HepG2 (cell line): Measurements from ENCODE around the gene COPA. TPM values are rescaled to one million over a fixed set of nuclear protein-coding genes. Genes with fewer than 3 reads are reported as not detected.

Source experiments
- ATAC-seq: fragments of 200-7000 bp; cut with Tn5 transposase; 3 replicates; pipeline ENCODE4 v1.9.1; 2020; ENCODE audit warnings: mild to moderate bottlenecking, moderate library complexity
- BruUV-seq: library from RNA; stranded (reverse); fragments of 400-500 nt; replicated peaks from 2 replicates; lab custom pipeline; 2021; lab: Mats Ljungman, UMichigan
- CTCF ChIA-PET: fragments of 300-600 bp; formaldehyde crosslinking; extraction: SDS; loops from one replicate; lab custom pipeline; 2021; ENCODE audit warnings: low total read pairs, inconsistent platforms, low intra/inter-chr PET ratio; lab: Yijun Ruan, JAX
- POLR2A ChIA-PET: fragments of 350-600 bp; sonication (Branson Sonifier 250); formaldehyde crosslinking; loops from one replicate; lab custom pipeline; 2020; ENCODE audit warnings: antibody characterized with exemption, inconsistent platforms; lab: Yijun Ruan, JAX
- DNase-seq: peaks from one replicate; pipeline ENCODE4 v3.0.0-alpha.2; 2015; ENCODE audit warnings: low spot score
- FAIRE-seq: peaks from 3 replicates; lab custom pipeline; 2011; peaks lifted over from hg19 to GRCh38; lab: Jason Lieb, UNC
- H2AFZ ChIP-seq: one replicate; pipeline ENCODE4 v1.6.1; 2011; ENCODE audit warnings: low read length, inconsistent platforms
- H3K27ac ChIP-seq: fragments of 300-600 bp; 3 replicates; pipeline ENCODE4 v1.8.0; 2011; ENCODE audit warnings: mixed run types, mild to moderate bottlenecking, mixed read lengths, low read length, inconsistent platforms; ENCODE audit not compliant: insufficient read depth; ENCODE audit errors: extremely low read length
- H3K27me3 ChIP-seq, 2 experiments: fragments of 200-600 bp in 1 of 2; 2 replicates in 1 of 2; 3 replicates in 1 of 2; pipeline versions ENCODE4 v1.6.0 to v1.8.0; 2011; ENCODE audit warnings: low read length in 2 of 2, mild to moderate bottlenecking in 2 of 2, moderate library complexity in 2 of 2, inconsistent platforms in 1 of 2; ENCODE audit not compliant: insufficient read depth in 2 of 2, control insufficient read depth in 1 of 2
- H3K36me3 ChIP-seq, 2 experiments: fragments of 200-600 bp in 1 of 2; replicated peaks in 1 of 2; 2 replicates in 1 of 2; 3 replicates in 1 of 2; pipeline versions ENCODE4 v1.5.1 to v1.8.0; 2011; ENCODE audit warnings: low read length in 2 of 2, inconsistent platforms in 1 of 2; ENCODE audit not compliant: insufficient read depth in 2 of 2, control insufficient read depth in 1 of 2
- H3K4me1 ChIP-seq: 2 replicates; pipeline ENCODE4 v1.5.1; 2012; ENCODE audit warnings: low read length, inconsistent platforms; ENCODE audit not compliant: insufficient read depth
- H3K4me2 ChIP-seq: 2 replicates; pipeline ENCODE4 v1.6.0; 2011; ENCODE audit warnings: low read depth, low read length, inconsistent platforms
- H3K4me3 ChIP-seq, 3 experiments: fragments of 200-600 bp in 1 of 3; sonication (generic), shearing (Covaris generic) in 1 of 3; replicated peaks in 1 of 3; 2 replicates each; pipeline ENCODE4 v1.5.1; 2011 to 2016; ENCODE audit warnings: low read length in 3 of 3, inconsistent platforms in 2 of 3, low read depth in 2 of 3, mild to moderate bottlenecking in 2 of 3, control low read depth in 1 of 3, mixed read lengths in 1 of 3; ENCODE audit not compliant: insufficient read depth in 1 of 3
- H3K79me2 ChIP-seq: one replicate; pipeline ENCODE4 v1.6.1; 2011; ENCODE audit warnings: low read length, inconsistent platforms; ENCODE audit not compliant: insufficient read depth
- H3K9ac ChIP-seq: 2 replicates; pipeline ENCODE4 v1.6.0; 2011; ENCODE audit warnings: mild to moderate bottlenecking, low read depth, low read length, inconsistent platforms; ENCODE audit not compliant: insufficient read depth
- H3K9me3 ChIP-seq: 2 replicates; pipeline ENCODE4 v1.5.1; 2012; ENCODE audit warnings: mild to moderate bottlenecking, low read length
- H4K20me1 ChIP-seq: 2 replicates; pipeline ENCODE4 v1.6.0; 2011; ENCODE audit warnings: inconsistent platforms, mild to moderate bottlenecking, low read length, moderate library complexity; ENCODE audit not compliant: insufficient read depth
- MLLT10 ChIP-seq: sonication (generic); formaldehyde crosslinking; IDR thresholded peaks from 2 replicates; pipeline ENCODE4 v1.4.0; 2020; ENCODE audit warnings: missing genetic modification reagents
- SALL2 ChIP-seq: sonication (generic); formaldehyde crosslinking; IDR thresholded peaks from 2 replicates; pipeline ENCODE4 v1.8.1; 2023; ENCODE audit warnings: mild to moderate bottlenecking, missing genetic modification reagents, inconsistent platforms
- TOPORS ChIP-seq: sonication (generic); formaldehyde crosslinking; IDR thresholded peaks from 2 replicates; pipeline ENCODE4 v1.8.0; 2023; ENCODE audit warnings: mild to moderate bottlenecking, missing genetic modification reagents
- U2AF2 ChIP-seq: fragments of 200-400 bp; formaldehyde crosslinking; IDR thresholded peaks from 2 replicates; pipeline ENCODE4 v1.6.1; 2017; ENCODE audit warnings: low read depth, mild to moderate bottlenecking, low read length
- ZNF335 ChIP-seq: sonication (generic); formaldehyde crosslinking; IDR thresholded peaks from 2 replicates; pipeline ENCODE4 v1.4.0; 2020; ENCODE audit warnings: missing genetic modification reagents
- WGBS: methylation state at CpG from one replicate; pipeline ENCODE4 v1.1.6; 2017; ENCODE audit warnings: low lambda C conversion rate; 5-methylcytosine and 5-hydroxymethylcytosine counted together
- in situ Hi-C: cut with HindIII; loops from 2 replicates; pipeline ENCODE4 v1.10.0; 2017; ENCODE audit warnings: low pct_unique_long_range_greater_than_20kb; ENCODE audit not compliant: extremely low pct_ligation_motif_present
- intact Hi-C: fragments of 100-400 bp; cut with micrococcal nuclease; formaldehyde crosslinking; loops from one replicate; pipeline ENCODE4 v1.10.0; 2022; ENCODE audit not compliant: unreplicated experiment
- polyA plus RNA-seq, 8 experiments: library from polyadenylated mRNA; depleted of rRNA in 3 of 8; stranded (reverse) in 7 of 8; unstranded in 1 of 8; fragments of >200 nt; fragmentation: Illumina TruSeq in 4 of 8; extraction: Trizol in 4 of 8; gene quantifications; 2 replicates each; pipeline versions ENCODE4 v1.2.1 to v1.2.3, GENCODE V29; 2011 to 2016; ENCODE audit warnings: low read depth in 4 of 8, missing spikeins in 1 of 8, mixed read lengths in 1 of 8; ENCODE audit not compliant: insufficient read depth in 1 of 8
- total RNA-seq, 5 experiments: library from RNA; depleted of rRNA; stranded (reverse); fragments of >200 nt; fragmentation: Illumina TruSeq; extraction: Trizol; gene quantifications; 2 replicates each; pipeline ENCODE4 v1.2.3, GENCODE V29; 2016; ENCODE audit warnings: low read depth in 1 of 5
- TF ChIP-seq, protein P1 (sequence below): sonication (generic); formaldehyde crosslinking; IDR thresholded peaks from 2 replicates; pipeline ENCODE4 v1.4.0; 2020; ENCODE audit warnings: mild to moderate bottlenecking, missing genetic modification reagents, borderline replicate concordance
- TF ChIP-seq, protein P2 (sequence below): sonication (generic); formaldehyde crosslinking; conservative IDR thresholded peaks from 2 replicates; pipeline ENCODE4 v1.4.0; 2020; ENCODE audit warnings: missing genetic modification reagents

The COPA gene
- total and polyA plus RNA-seq, 2 of the 13 experiments (the other 11 are each of a cell fraction or from before 2014, with no cell fraction given), result 160 to 197 TPM

DNA sequence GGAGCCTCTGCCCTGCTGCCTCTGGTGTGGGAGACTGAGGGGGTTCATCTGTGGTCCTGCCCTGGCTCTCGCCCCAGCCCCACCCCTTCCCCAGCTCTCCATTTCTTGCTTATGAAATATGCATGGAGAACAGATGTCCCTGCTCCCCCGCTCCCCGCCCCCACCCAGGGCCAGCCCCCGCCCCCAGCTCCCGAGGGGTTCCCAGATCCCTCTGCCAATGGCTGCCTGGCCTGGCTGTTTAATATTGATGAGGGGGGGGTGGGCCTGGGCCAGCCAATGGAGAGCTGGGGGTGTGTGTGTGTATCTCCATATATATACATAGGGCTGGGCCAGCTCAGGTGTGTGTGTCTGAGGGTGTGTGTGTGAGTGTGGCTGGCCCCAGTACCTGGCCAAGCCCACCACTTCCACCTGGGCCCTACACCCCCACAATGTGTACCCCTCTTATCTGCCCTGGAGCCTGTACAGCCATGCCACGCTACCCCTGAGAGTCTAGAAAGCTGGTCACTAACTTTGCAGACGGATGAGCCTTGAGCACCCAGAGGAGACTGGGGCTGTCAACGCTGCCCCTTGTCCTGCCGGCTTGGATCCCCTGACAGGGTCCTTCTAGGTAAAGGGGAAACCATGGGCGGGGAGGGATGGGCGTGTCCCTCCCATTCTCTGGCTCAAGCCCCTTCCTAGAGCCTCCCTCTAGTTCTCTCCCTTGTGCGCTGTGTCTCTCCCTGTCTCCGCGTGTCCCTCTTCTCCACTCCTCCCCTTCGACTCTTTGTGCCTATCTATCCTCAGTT lies 23.9 kb upstream of the COPA start, which contains the start of gene NHLH1 (continued):
- TF ChIP-seq, protein P1, sequence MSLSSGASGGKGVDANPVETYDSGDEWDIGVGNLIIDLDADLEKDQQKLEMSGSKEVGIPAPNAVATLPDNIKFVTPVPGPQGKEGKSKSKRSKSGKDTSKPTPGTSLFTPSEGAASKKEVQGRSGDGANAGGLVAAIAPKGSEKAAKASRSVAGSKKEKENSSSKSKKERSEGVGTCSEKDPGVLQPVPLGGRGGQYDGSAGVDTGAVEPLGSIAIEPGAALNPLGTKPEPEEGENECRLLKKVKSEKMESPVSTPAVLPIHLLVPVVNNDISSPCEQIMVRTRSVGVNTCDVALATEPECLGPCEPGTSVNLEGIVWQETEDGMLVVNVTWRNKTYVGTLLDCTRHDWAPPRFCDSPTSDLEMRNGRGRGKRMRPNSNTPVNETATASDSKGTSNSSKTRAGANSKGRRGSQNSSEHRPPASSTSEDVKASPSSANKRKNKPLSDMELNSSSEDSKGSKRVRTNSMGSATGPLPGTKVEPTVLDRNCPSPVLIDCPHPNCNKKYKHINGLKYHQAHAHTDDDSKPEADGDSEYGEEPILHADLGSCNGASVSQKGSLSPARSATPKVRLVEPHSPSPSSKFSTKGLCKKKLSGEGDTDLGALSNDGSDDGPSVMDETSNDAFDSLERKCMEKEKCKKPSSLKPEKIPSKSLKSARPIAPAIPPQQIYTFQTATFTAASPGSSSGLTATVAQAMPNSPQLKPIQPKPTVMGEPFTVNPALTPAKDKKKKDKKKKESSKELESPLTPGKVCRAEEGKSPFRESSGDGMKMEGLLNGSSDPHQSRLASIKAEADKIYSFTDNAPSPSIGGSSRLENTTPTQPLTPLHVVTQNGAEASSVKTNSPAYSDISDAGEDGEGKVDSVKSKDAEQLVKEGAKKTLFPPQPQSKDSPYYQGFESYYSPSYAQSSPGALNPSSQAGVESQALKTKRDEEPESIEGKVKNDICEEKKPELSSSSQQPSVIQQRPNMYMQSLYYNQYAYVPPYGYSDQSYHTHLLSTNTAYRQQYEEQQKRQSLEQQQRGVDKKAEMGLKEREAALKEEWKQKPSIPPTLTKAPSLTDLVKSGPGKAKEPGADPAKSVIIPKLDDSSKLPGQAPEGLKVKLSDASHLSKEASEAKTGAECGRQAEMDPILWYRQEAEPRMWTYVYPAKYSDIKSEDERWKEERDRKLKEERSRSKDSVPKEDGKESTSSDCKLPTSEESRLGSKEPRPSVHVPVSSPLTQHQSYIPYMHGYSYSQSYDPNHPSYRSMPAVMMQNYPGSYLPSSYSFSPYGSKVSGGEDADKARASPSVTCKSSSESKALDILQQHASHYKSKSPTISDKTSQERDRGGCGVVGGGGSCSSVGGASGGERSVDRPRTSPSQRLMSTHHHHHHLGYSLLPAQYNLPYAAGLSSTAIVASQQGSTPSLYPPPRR (CRISPR knock-in tag), result no peak
- TF ChIP-seq U2AF2 (no peak), ZNF335 (no peak), MLLT10 (CRISPR knock-in tag) (no peak)
- TF ChIP-seq, protein P2, sequence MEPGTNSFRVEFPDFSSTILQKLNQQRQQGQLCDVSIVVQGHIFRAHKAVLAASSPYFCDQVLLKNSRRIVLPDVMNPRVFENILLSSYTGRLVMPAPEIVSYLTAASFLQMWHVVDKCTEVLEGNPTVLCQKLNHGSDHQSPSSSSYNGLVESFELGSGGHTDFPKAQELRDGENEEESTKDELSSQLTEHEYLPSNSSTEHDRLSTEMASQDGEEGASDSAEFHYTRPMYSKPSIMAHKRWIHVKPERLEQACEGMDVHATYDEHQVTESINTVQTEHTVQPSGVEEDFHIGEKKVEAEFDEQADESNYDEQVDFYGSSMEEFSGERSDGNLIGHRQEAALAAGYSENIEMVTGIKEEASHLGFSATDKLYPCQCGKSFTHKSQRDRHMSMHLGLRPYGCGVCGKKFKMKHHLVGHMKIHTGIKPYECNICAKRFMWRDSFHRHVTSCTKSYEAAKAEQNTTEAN, result no peak

DNA sequence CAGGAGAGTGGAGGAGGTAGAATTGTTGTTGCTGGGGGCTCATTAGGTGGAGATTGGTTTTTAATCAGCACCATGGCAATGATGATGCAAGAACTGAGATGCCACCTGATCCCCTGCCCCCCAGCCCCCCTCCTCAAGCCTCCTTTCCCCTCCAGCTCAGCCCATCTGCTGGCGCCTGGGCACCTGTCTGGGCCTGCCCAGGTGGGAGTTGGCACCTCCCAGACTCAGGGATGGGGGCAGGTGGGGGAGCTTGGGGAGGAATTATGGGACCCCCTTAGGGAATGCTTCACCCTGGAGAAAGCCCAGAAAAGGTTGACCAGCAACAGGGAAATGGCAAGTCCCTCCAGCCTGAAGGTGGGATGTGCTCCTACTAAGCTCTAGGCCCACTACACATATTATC lies 22.3 kb upstream of the COPA start:
- ChIA-PET CTCF (no interaction called here), POLR2A (no interaction called here)
- Histone ChIP-seq H3K27me3 (no peaks in the 10 kb centered on the region), H3K4me1 (peaks cover 15% of the 10 kb centered on the region), H2AFZ (no peak overlapping the region), H3K4me2 (no peak overlapping the region), H3K79me2 (no peaks in the 10 kb centered on the region), H3K9ac (no peak overlapping the region), H4K20me1 (no peaks in the 10 kb centered on the region), H3K27ac (no peak overlapping the region), H3K9me3 (no peaks in the 10 kb centered on the region), H3K4me3 (no peak overlapping the region), H3K36me3 (0 out of 5 replicates have a peak, but pooled peaks cover 0 to 4% of the 10 kb centered on the region in 2 experiments)
- no TSS peak for BruUV-seq
- ATAC-seq (no peak), FAIRE-seq (no peak), DNase-seq (no peak)
- intact Hi-C loops (no loop called here), in situ Hi-C loops (no loop called here)
- no CpG with 5 or more reads among the region's 1 CpG for WGBS
- TF ChIP-seq SALL2 (CRISPR knock-in tag), result no peak
- TF ChIP-seq TOPORS (CRISPR knock-in tag), result no peak
